Motor neuron (in vitro differentiated cells): ENCODE data around the gene BACH1. TPM values are rescaled to one million over a fixed set of nuclear protein-coding genes. Genes with fewer than 3 reads are reported as not detected.

Experiments
- ATAC-seq, 8 experiments: fragments of 200-7000 bp; cut with Tn5 transposase; replicated peaks in 6 of 8; 2 replicates each; pipeline ENCODE4 v1.8.0; 2021; ENCODE audit warnings: mild to moderate bottlenecking in 8 of 8, moderate library complexity in 8 of 8
- H3K27ac ChIP-seq, 2 donors: fragments of 250-450 bp; sonication (Bioruptor Pico); 2 replicates each; pipeline ENCODE4 v1.9.0; 2021; ENCODE audit warnings: antibody characterized with exemption in 2 of 2, mild to moderate bottlenecking in 2 of 2, moderate library complexity in 1 of 2
- H3K4me1 ChIP-seq, 2 donors: fragments of 250-450 bp; sonication (Bioruptor Pico); replicated peaks in 1 of 2; 2 replicates each; pipeline ENCODE4 v1.6.1; 2021; ENCODE audit warnings: antibody characterized with exemption in 2 of 2, mild to moderate bottlenecking in 2 of 2, moderate library complexity in 1 of 2
- H3K4me3 ChIP-seq, 5 donors: fragments of 250-450 bp; sonication (Bioruptor Pico); 2 replicates each; pipeline ENCODE4 v1.9.0; 2021; ENCODE audit warnings: antibody characterized with exemption in 5 of 5, mild to moderate bottlenecking in 5 of 5, moderate library complexity in 4 of 5
- WGBS, 10 experiments: fragments of 450-650 bp; shearing (Covaris generic); methylation state at CpG; one replicate each; pipeline ENCODE4 v1.0.0; 2022; 5-methylcytosine and 5-hydroxymethylcytosine counted together
- in situ Hi-C, 9 experiments: fragments of 400-800 bp; cut with MboI; loops; one replicate each; pipeline ENCODE4 v1.15.0; 2021; ENCODE audit warnings: low sequenced_read_pairs in 9 of 9, low pct_unique_long_range_greater_than_20kb in 2 of 9; ENCODE audit not compliant: unreplicated experiment in 9 of 9
- total RNA-seq, 8 experiments: library from RNA; unstranded; fragments of 300-600 nt; gene quantifications; 2 replicates each; pipeline versions ENCODE4 v1.2.3 to v1.2.4, GENCODE V29; 2022

The BACH1 gene
- total RNA-seq, 8 experiments from 2014 or later, result 26.8 to 64.3 (median 45.7) TPM

GRCh38 chr21:29309703-29310102 is 11.0 kb downstream of the BACH1 start:
- WGBS, 10 experiments, result 71 to 100% (median 98%) methylated on average over 1 to 2 of the region's 2 CpGs
- Histone ChIP-seq H3K4me1 (peaks cover 0 to 2% of the 10 kb centered on the region in 2 donors), H3K4me3 (no peak overlapping the region), H3K27ac (no peak overlapping the region)
- no peak for ATAC-seq
- in situ Hi-C loops, result no loop called here

GRCh38 chr21:29311802-29312201 is 13.1 kb downstream of the BACH1 start:
- Histone ChIP-seq H3K27ac (no peak overlapping the region), H3K4me3 (no peak overlapping the region), H3K4me1 (no peaks in the 10 kb centered on the region)
- ATAC-seq, result no peak
- in situ Hi-C loops, result no loop called here
- 80 to 100% (median 100%) methylated on average over 1 to 2 of the region's 2 CpGs; no CpG with 5 or more reads in 1 of the 10 experiments for WGBS, 10 experiments

GRCh38 chr21:29312981-29313380 is 14.3 kb downstream of the BACH1 start:
- in situ Hi-C loops, result no loop called here
- WGBS, 10 experiments, result 50 to 98% (median 88%) methylated on average over 2 to 7 of the region's 7 CpGs; no CpG with 5 or more reads in 1 of the 10 experiments
- ATAC-seq, result no peak
- no peaks in the 10 kb centered on the region for H3K4me1 ChIP-seq
- no peak overlapping the region for H3K27ac ChIP-seq
- no peak overlapping the region for H3K4me3 ChIP-seq

GRCh38 chr21:29313662-29314408 is 15.1 kb downstream of the BACH1 start:
- no peak overlapping the region for H3K27ac ChIP-seq
- in situ Hi-C loops, result no loop called here
- WGBS, 10 experiments, result 25 to 100% (median 92%) methylated on average over 1 to 2 of the region's 2 CpGs; no CpG with 5 or more reads in 2 of the 10 experiments
- H3K4me3 ChIP-seq, result no peak overlapping the region
- no peaks in the 10 kb centered on the region for H3K4me1 ChIP-seq
- ATAC-seq, result no peak

GRCh38 chr21:29315131-29315749 is 16.5 kb downstream of the BACH1 start:
- in situ Hi-C loops, result no loop called here
- Histone ChIP-seq H3K4me3 (no peak overlapping the region), H3K4me1 (no peaks in the 10 kb centered on the region), H3K27ac (no peak overlapping the region)
- ATAC-seq, result no peak
- 17 to 100% (median 100%) methylated on average over 1 to 2 of the region's 2 CpGs; no CpG with 5 or more reads in 1 of the 10 experiments for WGBS, 10 experiments

- in situ Hi-C loops, result no loop called here
Observed at GRCh38 chr21:29316029-29316742, 17.5 kb downstream of the BACH1 start.

GRCh38 chr21:29316806-29317205 is 18.1 kb downstream of the BACH1 start:
- WGBS, 10 experiments, result 79 to 100% (median 92%) methylated on average over 1 to 4 of the region's 4 CpGs; no CpG with 5 or more reads in 6 of the 10 experiments
- no peak overlapping the region for H3K27ac ChIP-seq
- H3K4me3 ChIP-seq, result no peak overlapping the region
- H3K4me1 ChIP-seq, result no peaks in the 10 kb centered on the region
- in situ Hi-C loops, result no loop called here
- ATAC-seq, result no peak

More at GRCh38 chr21:29316029-29316742, 17.5 kb downstream of the BACH1 start:
- Histone ChIP-seq H3K27ac (no peak overlapping the region), H3K4me1 (no peaks in the 10 kb centered on the region), H3K4me3 (no peak overlapping the region)
- 90 to 100% (median 100%) methylated on average over 1 to 3 of the region's 3 CpGs for WGBS, 10 experiments
- ATAC-seq, result no peak

GRCh38 chr21:29318354-29318753 is 19.6 kb downstream of the BACH1 start:
- no peak overlapping the region for H3K27ac ChIP-seq
- no peak for ATAC-seq
- H3K4me1 ChIP-seq, result no peaks in the 10 kb centered on the region
- 71 to 100% (median 100%) methylated on average over 1 to 2 of the region's 2 CpGs; no CpG with 5 or more reads in 1 of the 10 experiments for WGBS, 10 experiments
- H3K4me3 ChIP-seq, result no peak overlapping the region
- in situ Hi-C loops, result no loop called here

- Histone ChIP-seq H3K27ac (no peak overlapping the region), H3K4me3 (no peak overlapping the region), H3K4me1 (no peaks in the 10 kb centered on the region)
- WGBS, 10 experiments, result 75 to 100% (median 96%) methylated on average over 1 to 6 of the region's 6 CpGs; no CpG with 5 or more reads in 2 of the 10 experiments
- in situ Hi-C loops, result no loop called here
- no peak for ATAC-seq
Observed at GRCh38 chr21:29320031-29320430, 21.3 kb downstream of the BACH1 start.

- WGBS, 10 experiments, result 80 to 100% (median 92%) methylated on average over 2 to 10 of the region's 11 CpGs; no CpG with 5 or more reads in 1 of the 10 experiments
- in situ Hi-C loops, result no loop called here
- ATAC-seq, result no peak
- Histone ChIP-seq H3K27ac (no peak overlapping the region), H3K4me3 (no peak overlapping the region), H3K4me1 (no peaks in the 10 kb centered on the region)
Observed at GRCh38 chr21:29321217-29321616, 22.5 kb downstream of the BACH1 start.

- peak in 1 of 8 experiments; percentile 26 for ATAC-seq
- H3K27ac ChIP-seq, result no peak overlapping the region
- in situ Hi-C loops, result no loop called here
Observed at GRCh38 chr21:29321932-29322928, 23.5 kb downstream of the BACH1 start.

GRCh38 chr21:29323189-29323588 is 24.5 kb downstream of the BACH1 start:
- ATAC-seq, result no peak
- in situ Hi-C loops, result no loop called here
- 86 to 100% (median 100%) methylated on average over 1 to 6 of the region's 6 CpGs; no CpG with 5 or more reads in 2 of the 10 experiments for WGBS, 10 experiments
- Histone ChIP-seq H3K4me1 (no peaks in the 10 kb centered on the region), H3K4me3 (no peak overlapping the region), H3K27ac (no peak overlapping the region)

More at GRCh38 chr21:29321932-29322928, 23.5 kb downstream of the BACH1 start:
- H3K4me3 ChIP-seq, result no peak overlapping the region
- 79 to 100% (median 96%) methylated on average over 1 to 8 of the region's 11 CpGs for WGBS, 10 experiments
- H3K4me1 ChIP-seq, result no peaks in the 10 kb centered on the region
